GM12892 (cell line): ENCODE data around the gene CCDC61.

ENCODE experiments used
- DNase-seq: peaks from one replicate; pipeline ENCODE4 v3.0.0; 2011; ENCODE audit not compliant: insufficient read length
- FAIRE-seq: peaks from 2 replicates; lab custom pipeline; 2011; peaks lifted over from hg19 to GRCh38; lab: Jason Lieb, UNC
- POLR2A ChIP-seq: IDR thresholded peaks from 2 replicates; pipeline ENCODE4 v1.6.1; 2011; ENCODE audit warnings: low read depth, low read length, control low read depth
- POLR2AphosphoS5 ChIP-seq: IDR thresholded peaks from 2 replicates; pipeline ENCODE4 v1.6.1; 2011; ENCODE audit warnings: low read depth, low read length, control low read depth
- TAF1 ChIP-seq: IDR thresholded peaks from 2 replicates; pipeline ENCODE4 v1.6.1; 2011; ENCODE audit warnings: low read depth, mild to moderate bottlenecking, control low read depth, low read length, borderline replicate concordance

The CCDC61 gene

DNA sequence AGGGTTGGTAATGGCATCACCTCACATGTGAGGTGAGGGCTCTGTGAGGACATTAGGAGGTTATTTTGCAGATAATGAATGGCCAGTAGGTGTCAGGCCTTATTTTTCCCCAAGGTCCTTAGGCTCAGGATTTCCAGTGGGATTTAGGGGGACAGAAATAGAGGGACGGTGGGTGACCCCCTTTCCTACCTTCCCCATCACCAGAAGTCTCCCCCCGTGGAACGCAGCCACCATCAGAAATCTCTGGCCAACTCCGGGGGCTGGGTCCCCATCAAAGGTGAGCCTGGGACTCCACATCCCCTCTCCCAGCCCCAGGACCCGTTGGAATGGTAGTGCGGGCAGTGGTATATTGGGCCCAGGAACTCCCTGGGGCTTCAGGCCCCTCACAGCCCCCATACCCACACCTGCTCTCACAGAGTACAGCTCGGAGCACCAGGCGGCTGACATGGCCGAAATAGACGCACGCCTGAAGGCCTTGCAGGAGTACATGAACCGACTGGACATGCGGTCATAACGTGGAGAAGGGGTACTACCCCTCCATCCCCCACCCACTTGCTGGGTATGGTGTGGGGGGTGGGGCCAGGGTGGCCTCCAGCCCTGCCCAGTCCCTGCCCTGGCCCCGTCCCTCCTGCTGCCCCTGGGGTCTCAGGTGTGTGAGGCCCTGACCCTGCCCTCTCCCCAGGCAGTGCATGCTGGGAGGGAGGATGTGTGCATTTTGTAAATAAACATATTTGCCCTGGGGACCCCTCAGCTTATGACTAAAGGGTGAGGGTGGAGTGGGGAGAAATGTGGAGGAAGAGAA, 22.8 kb downstream of the CCDC61 start:
- DNase-seq, result no peak
- FAIRE-seq, result no peak
- no peak for TF ChIP-seq TAF1

GRCh38 chr19:46018729-46019251, 23.5 kb downstream of the CCDC61 start:
- TF ChIP-seq POLR2A (no peak), TAF1 (no peak), POLR2AphosphoS5 (no peak)
- FAIRE-seq (no peak), DNase-seq (no peak)

DNA sequence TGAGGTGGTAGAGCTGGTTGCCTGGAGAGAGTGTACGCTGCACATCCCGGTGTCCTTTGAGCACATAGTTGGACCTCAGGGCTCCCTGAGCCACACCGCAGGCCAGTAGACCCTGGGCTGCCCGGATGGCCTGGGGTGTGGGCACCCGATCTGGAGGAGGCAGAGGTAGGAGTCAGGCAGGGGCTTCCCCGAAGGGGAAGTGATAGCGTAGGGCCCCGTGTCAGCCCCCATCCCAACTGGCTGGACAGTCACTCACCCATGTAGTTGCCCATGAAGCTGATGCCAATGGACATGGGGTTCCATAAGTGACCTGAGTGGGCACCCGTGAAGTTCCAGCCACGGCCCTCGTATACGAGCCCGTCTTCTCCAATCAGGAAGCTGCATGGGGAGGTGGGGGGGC, 24.0 kb downstream of the CCDC61 start:
- TF ChIP-seq TAF1 (no peak), POLR2A (no peak), POLR2AphosphoS5 (no peak)
- no peak for FAIRE-seq
- DNase-seq, result no peak

DNA sequence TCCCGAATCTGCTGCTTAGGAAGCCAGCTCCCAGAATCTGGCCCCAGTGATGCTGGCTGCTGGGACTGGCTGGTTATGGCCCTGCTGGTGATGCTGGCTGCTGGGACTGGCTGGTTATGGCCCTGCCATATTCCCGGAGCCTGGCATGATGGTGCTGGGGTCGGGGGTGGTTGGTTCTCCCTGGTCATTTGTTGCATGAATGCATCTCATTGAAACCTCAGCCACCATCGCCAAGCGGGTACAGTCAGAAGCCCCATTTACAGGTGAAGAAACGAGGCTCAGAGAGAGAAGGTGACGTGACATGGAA, 25.5 kb downstream of the CCDC61 start:
- no peak for FAIRE-seq
- DNase-seq, result no peak
- no peak for TF ChIP-seq TAF1
- no peak for TF ChIP-seq POLR2A
- TF ChIP-seq POLR2AphosphoS5, result no peak

DNA sequence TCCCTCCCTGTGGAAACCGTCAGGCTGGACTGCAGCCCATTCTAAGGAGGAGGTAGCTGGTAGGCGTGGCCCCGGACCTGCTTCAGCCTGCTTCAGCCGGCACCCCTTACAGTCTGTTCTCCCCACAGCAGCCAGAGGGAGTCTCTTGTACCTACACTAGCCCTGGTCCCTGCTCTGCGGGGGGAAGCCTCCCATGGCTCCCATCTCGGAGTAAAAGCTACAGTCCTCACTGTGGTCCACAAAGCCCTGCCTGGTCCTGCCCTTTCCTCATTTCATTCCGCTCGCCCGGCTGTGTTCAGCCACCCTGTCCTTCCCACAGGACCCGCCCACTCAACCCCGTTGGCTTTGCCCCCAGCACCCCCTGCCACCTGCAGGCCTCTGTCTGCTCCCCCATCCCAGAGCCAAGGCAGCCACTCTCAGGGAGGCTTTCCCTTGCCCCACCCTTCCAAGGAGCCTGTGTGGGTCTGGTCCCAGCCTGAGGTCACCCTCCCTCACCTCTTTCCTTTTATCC, 26.3 kb downstream of the CCDC61 start:
- TF ChIP-seq POLR2A, result no peak
- TF ChIP-seq POLR2AphosphoS5, result no peak
- no peak for TF ChIP-seq TAF1
- DNase-seq (no peak), FAIRE-seq (no peak)

GRCh38 chr19:46022061-46022430, 26.8 kb downstream of the CCDC61 start:
- FAIRE-seq (no peak), DNase-seq (no peak)
- TF ChIP-seq POLR2AphosphoS5, result no peak
- no peak for TF ChIP-seq POLR2A
- TF ChIP-seq TAF1, result no peak

DNA sequence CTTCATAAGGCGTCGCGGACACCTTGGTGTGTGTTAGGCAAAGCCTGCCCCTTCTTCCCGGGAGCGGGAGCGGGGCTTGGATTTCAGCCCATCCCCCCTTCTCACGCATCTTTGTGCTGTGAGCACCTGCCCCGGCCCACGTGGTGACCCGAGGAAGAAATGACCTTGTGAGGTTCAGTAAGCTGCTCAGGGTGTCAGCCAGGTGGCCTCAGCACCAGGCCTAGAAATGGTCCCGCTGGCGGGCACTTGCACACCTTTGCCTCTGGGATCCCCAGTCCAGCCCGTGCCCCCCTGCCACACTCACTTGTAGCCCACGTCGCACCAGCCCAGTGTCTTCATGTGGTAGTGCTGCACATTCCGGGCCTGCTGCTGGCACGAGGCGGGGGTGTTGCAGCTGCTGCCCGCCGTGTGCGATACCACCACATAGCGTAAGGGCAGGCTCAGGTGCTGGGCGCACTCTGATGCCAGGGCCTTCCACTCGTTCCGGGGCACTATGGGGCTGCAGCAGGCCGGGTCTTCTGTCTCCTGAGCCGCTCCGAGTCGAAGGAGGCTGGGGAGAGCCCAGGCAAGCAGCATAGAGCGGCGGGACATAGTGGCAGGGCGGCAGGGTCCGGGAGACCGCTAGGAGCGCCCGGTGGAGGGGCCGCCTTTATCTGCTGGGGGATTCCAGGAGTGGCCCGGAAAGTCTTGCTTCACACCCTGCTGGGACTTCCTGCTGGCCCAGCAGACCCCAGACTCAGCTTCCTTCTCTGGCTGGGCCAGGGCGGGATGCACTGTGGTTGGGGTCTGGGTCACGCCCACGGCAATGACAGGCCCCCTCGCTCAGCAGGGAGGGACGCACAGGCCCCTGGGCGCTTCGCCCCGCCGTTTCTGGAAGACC, 27.4 kb downstream of the CCDC61 start, which contains the start of gene PGLYRP1:
TSS of gene PGLYRP1 (minus strand) at position 623 of the 880 bp plus-strand sequence. CDS start at position 591, 32 bp downstream.
- no peak for DNase-seq
- TF ChIP-seq TAF1 (no peak), POLR2A (no peak), POLR2AphosphoS5 (no peak)
- no peak for FAIRE-seq

DNA sequence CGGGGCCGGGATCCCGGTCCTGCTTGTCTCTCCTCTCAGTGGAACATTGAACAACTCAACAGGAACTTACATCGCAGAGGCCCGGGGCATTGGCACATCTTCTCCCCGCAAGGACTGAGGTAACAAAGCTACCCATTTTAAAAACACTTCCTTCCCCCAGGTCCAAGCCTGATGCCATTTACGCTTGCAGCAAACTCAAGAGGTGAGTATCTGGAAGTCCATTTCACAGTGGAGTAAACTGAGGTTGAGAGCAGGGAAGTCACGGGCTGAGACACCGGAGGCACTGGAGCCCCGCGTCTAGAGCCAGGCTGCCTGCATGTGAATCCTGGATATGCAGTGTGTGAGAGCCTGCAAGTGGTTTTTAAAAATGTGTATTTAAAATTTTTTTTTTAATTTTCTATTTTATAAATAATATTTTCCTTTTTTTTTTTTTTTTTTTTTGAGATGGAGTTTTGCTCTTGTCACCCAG, 28.1 kb downstream of the CCDC61 start:
- DNase-seq (no peak), FAIRE-seq (no peak)
- no peak for TF ChIP-seq TAF1

DNA sequence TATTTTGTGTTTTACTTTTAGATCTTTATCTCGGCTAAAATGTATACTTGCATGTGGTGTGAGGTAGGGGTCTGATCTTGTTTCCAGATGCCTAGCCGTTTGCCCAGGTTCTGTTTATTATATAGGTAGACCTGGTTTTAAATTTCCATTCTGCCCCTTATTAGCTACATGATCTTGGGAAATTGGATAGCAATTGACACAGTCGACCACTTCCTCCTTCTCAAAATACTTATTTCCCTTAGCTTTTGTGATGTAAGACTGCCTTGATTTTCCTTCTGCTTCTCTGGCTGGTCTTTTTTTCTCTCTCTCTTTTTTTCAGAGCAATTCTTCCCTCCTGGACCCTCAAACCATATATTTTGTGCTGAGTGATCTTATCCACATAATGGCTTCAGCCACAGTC, 30.6 kb downstream of the CCDC61 start:
- no peak for FAIRE-seq
- TF ChIP-seq POLR2A, result no peak
- no peak for DNase-seq

DNA sequence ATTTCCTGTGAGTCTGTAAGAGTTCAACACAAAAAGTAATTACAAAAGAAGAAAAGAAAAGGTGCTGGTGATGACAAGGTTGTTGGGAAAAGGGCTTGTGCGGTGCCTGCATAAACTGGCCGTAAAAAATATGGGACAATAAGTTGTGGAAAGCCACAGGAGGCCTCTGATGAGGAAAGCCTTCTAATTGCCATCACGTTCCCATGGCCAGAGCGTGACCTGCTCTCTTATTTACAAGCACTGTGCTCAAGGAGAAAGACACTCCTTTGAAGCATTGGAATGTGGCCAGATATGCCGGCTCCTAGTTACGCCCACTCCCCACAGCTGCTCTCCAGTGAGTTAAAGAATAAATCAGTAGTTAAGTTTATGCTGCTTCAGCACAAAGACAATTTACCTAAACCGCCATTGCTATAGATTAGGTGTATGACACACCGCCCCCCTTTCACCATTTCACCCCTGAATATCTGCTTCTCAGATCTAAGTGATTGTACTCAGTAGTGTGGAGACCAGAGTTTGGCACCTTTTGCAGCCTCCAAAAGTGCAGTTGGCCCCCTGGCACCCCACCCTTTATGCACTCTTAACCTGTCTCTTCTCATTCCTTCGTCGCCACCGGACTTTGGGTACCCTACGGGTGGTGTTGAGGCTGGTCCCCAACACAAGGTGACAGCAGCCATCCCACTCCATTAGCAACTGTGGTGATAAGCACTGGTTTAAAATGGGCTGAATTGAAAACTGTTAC, 35.7 kb downstream of the CCDC61 start:
- no peak for DNase-seq
- no peak for TF ChIP-seq POLR2AphosphoS5
- TF ChIP-seq POLR2A, result no peak
- no peak for TF ChIP-seq TAF1
- no peak for FAIRE-seq

GRCh38 chr19:46031781-46032596, 36.7 kb downstream of the CCDC61 start:
- DNase-seq (no peak), FAIRE-seq (no peak)
- TF ChIP-seq POLR2A (no peak), POLR2AphosphoS5 (no peak), TAF1 (no peak)
